MM.1S (cell line): ENCODE measurements around the gene CHST13.

Source experiments
- DNase-seq: peaks from one replicate; pipeline ENCODE4 v3.0.0-alpha.2; 2015
- H2AFZ ChIP-seq: fragments of 300-600 bp; sonication (generic); 2 replicates; pipeline ENCODE4 v1.6.0; 2016; ENCODE audit warnings: antibody characterized with exemption, low read length
- H3F3A ChIP-seq: fragments of 300-600 bp; sonication (generic); 2 replicates; pipeline ENCODE4 v1.6.1; 2016; ENCODE audit warnings: mild to moderate bottlenecking, antibody characterized with exemption, low read length, moderate library complexity, mixed read lengths; ENCODE audit not compliant: insufficient read depth
- H3K27ac ChIP-seq: fragments of 300-600 bp; sonication (generic); 2 replicates; pipeline ENCODE4 v1.5.1; 2016; ENCODE audit warnings: mild to moderate bottlenecking, low read length
- H3K27me3 ChIP-seq: fragments of 300-600 bp; sonication (generic); replicated peaks from 2 replicates; pipeline ENCODE4 v1.6.0; 2016; ENCODE audit warnings: low read length; ENCODE audit not compliant: insufficient read depth
- H3K36me3 ChIP-seq: fragments of 300-600 bp; sonication (generic); replicated peaks from 2 replicates; pipeline ENCODE4 v1.6.1; 2016; ENCODE audit warnings: mild to moderate bottlenecking, low read length, mixed read lengths; ENCODE audit not compliant: insufficient read depth
- H3K4me1 ChIP-seq: fragments of 300-600 bp; sonication (generic); 2 replicates; pipeline ENCODE4 v1.6.1; 2016; ENCODE audit warnings: low read length, mixed read lengths
- H3K4me2 ChIP-seq: fragments of 300-600 bp; sonication (generic); 2 replicates; pipeline ENCODE4 v1.6.0; 2016; ENCODE audit warnings: low read depth, low read length
- H3K4me3 ChIP-seq: fragments of 300-600 bp; sonication (generic); 2 replicates; pipeline ENCODE4 v1.5.1; 2016; ENCODE audit warnings: low read length, mixed read lengths
- H3K79me2 ChIP-seq: fragments of 300-600 bp; sonication (generic); 2 replicates; pipeline ENCODE4 v1.6.1; 2016; ENCODE audit warnings: mixed run types, low read length, mixed read lengths
- H3K9ac ChIP-seq: fragments of 300-600 bp; sonication (generic); 2 replicates; pipeline ENCODE4 v1.6.1; 2016; ENCODE audit warnings: low read length, mixed read lengths
- H3K9me2 ChIP-seq: fragments of 300-600 bp; sonication (generic); replicated peaks from 2 replicates; pipeline ENCODE4 v1.6.1; 2016; ENCODE audit warnings: mild to moderate bottlenecking, low read length, mixed read lengths; ENCODE audit not compliant: insufficient read depth
- H3K9me3 ChIP-seq: fragments of 300-600 bp; sonication (generic); replicated peaks from 2 replicates; pipeline ENCODE4 v1.6.1; 2016; ENCODE audit warnings: mild to moderate bottlenecking, low read length, mixed read lengths; ENCODE audit not compliant: insufficient read depth
- H4K20me1 ChIP-seq: fragments of 300-600 bp; sonication (generic); 2 replicates; pipeline ENCODE4 v1.6.1; 2016; ENCODE audit warnings: mild to moderate bottlenecking, low read length, moderate library complexity, mixed read lengths; ENCODE audit not compliant: insufficient read depth
- EZH2 ChIP-seq: fragments of 300-600 bp; sonication (generic); optimal IDR thresholded peaks from 2 replicates; pipeline ENCODE3; 2017; ENCODE audit warnings: low read depth, mild to moderate bottlenecking, antibody characterized with exemption, low read length, mixed read lengths
- EZH2phosphoT487 ChIP-seq: fragments of 300-600 bp; sonication (generic); IDR thresholded peaks from 2 replicates; pipeline ENCODE4 v1.6.1; 2018; ENCODE audit warnings: antibody characterized with exemption, low read length
- TF ChIP-seq, protein P1 (sequence below): fragments of 300-600 bp; sonication (generic); IDR thresholded peaks from 2 replicates; pipeline ENCODE4 v1.5.1; 2016; ENCODE audit warnings: antibody characterized with exemption, low read length, mixed read lengths

The CHST13 gene

DNA sequence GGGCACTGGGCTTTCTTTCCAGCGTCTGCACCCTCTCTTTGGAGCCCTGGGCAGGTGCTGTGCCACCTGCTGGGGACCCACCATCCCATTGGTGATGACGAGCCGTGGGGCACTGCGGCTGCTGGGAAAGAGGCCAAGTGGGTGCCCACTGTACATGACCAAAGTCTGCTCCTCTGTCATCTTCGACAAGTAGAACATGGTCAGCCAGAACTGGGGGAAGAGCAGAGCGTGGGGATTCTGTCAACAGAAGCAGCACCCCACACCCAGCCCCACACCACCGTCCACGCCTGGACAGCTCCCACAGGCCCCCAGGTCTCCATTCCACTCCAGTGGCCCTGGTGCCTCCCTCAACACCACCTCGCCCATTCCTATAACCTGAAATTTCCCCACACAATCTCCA lies 16.1 kb upstream of the CHST13 start:
- Histone ChIP-seq H3K9me3 (no peaks in the 10 kb centered on the region), H3K4me3 (no peak overlapping the region), H3K79me2 (no peaks in the 10 kb centered on the region), H3K9me2 (no peaks in the 10 kb centered on the region), H3F3A (no peaks in the 10 kb centered on the region), H2AFZ (no peak overlapping the region), H3K27ac (no peak overlapping the region), H3K4me2 (no peak overlapping the region), H4K20me1 (no peaks in the 10 kb centered on the region), H3K36me3 (no peaks in the 10 kb centered on the region), H3K27me3 (no peaks in the 10 kb centered on the region; the same call in 1 of the 2 replicates), H3K4me1 (no peaks in the 10 kb centered on the region), H3K9ac (no peak overlapping the region)
- TF ChIP-seq EZH2, result no peak
- TF ChIP-seq, protein P1, sequence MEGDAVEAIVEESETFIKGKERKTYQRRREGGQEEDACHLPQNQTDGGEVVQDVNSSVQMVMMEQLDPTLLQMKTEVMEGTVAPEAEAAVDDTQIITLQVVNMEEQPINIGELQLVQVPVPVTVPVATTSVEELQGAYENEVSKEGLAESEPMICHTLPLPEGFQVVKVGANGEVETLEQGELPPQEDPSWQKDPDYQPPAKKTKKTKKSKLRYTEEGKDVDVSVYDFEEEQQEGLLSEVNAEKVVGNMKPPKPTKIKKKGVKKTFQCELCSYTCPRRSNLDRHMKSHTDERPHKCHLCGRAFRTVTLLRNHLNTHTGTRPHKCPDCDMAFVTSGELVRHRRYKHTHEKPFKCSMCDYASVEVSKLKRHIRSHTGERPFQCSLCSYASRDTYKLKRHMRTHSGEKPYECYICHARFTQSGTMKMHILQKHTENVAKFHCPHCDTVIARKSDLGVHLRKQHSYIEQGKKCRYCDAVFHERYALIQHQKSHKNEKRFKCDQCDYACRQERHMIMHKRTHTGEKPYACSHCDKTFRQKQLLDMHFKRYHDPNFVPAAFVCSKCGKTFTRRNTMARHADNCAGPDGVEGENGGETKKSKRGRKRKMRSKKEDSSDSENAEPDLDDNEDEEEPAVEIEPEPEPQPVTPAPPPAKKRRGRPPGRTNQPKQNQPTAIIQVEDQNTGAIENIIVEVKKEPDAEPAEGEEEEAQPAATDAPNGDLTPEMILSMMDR, result no peak
- TF ChIP-seq EZH2phosphoT487, result no peak
- no peak for DNase-seq

DNA sequence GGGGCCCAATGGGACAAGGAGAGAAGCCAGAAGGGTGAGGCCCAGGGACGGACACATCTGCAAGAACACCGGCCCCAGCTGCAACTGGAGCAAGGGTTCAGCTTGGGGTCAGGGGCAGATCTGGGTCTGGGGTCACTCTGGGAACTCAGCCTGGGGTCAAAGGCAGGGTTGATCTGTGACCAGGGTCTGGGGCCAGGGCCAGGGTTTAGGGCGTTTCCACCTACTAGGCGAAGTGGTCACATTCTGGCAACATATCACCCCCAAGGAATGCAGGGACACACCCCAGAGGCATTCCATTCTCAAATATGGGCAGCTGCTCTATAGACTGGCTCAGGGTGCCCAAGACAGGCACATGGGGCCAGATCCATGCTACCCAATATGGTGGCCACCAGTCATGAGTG lies 15.4 kb upstream of the CHST13 start:
- no peaks in the 10 kb centered on the region; the same call in 1 of the 2 replicates for H3K27me3 ChIP-seq
- H3K79me2 ChIP-seq, result no peaks in the 10 kb centered on the region
- no peaks in the 10 kb centered on the region for H3K36me3 ChIP-seq
- H2AFZ ChIP-seq, result no peak overlapping the region
- DNase-seq, result no peak
- no peak for TF ChIP-seq EZH2
- TF ChIP-seq, protein P1, result no peak
- no peak for TF ChIP-seq EZH2phosphoT487
- no peaks in the 10 kb centered on the region for H3F3A ChIP-seq
- H3K4me3 ChIP-seq, result no peak overlapping the region
- H3K9ac ChIP-seq, result no peak overlapping the region
- no peaks in the 10 kb centered on the region for H3K4me1 ChIP-seq
- no peaks in the 10 kb centered on the region for H3K9me3 ChIP-seq
- no peak overlapping the region for H3K4me2 ChIP-seq
- H3K27ac ChIP-seq, result no peak overlapping the region
- H4K20me1 ChIP-seq, result no peaks in the 10 kb centered on the region
- no peaks in the 10 kb centered on the region for H3K9me2 ChIP-seq

DNA sequence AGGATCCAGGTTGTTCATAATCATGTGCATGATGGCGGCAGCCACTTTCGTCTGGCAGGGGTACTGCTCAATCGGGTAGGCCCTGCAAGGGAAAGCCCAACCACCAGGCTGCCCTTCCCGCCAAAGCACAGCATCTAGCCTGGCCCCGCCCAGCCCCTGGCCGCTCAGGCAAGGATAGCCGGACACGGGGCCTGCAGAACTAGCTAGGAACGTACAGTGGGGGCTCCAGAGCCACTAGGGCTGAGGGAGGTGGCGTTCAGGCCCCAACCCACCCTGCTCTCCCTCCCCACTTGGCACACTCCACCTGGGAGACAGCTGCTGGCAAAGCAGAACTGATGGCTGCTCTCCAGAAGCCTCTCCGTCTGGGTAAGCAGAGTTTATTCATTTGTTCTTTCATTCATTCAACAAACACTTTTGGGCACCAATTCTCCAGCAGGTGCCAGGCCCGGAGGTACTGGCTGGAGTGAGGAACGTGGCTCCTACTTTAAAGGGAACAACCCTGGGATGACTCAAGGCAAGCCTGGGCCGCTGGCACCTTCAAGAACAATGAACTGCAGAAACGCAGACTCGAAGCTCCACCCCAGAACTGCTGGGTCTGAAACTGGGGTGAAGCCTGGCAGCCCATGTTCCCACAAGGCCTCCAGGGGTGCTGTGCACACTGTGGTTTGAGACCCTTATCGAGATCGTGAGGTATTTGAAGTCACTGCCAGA lies 14.2 kb upstream of the CHST13 start:
- Histone ChIP-seq H3K4me3 (no peak overlapping the region), H3K36me3 (no peaks in the 10 kb centered on the region), H3K27me3 (no peaks in the 10 kb centered on the region; the same call in 1 of the 2 replicates), H3F3A (no peaks in the 10 kb centered on the region), H3K27ac (no peak overlapping the region), H3K4me2 (no peak overlapping the region), H3K9me3 (no peaks in the 10 kb centered on the region), H3K4me1 (no peaks in the 10 kb centered on the region), H2AFZ (no peak overlapping the region), H3K9me2 (no peaks in the 10 kb centered on the region), H3K9ac (no peak overlapping the region), H3K79me2 (no peaks in the 10 kb centered on the region), H4K20me1 (no peaks in the 10 kb centered on the region)
- TF ChIP-seq EZH2 (no peak), EZH2phosphoT487 (no peak)
- TF ChIP-seq, protein P1, result no peak
- no peak for DNase-seq
